Brain microvascular endothelial cell (primary cell): ENCODE data around the gene PLAGL2.
A peak's percentile ranks its signal among the peaks of the same experiment; 100 is the strongest.

Source experiments
- DNase-seq: peaks from one replicate; pipeline ENCODE4 v3.0.0-alpha.2; 2020
- H3K27ac ChIP-seq: fragments of 250-450 bp; sonication (Bioruptor Pico); 2 replicates; pipeline ENCODE4 v1.5.1; 2020; ENCODE audit warnings: mild to moderate bottlenecking, moderate library complexity
- H3K27me3 ChIP-seq: fragments of 250-450 bp; sonication (Bioruptor Pico); replicated peaks from 2 replicates; pipeline ENCODE4 v1.5.1; 2020; ENCODE audit warnings: mild to moderate bottlenecking
- H3K36me3 ChIP-seq: fragments of 250-450 bp; sonication (Bioruptor Pico); replicated peaks from 2 replicates; pipeline ENCODE4 v1.5.1; 2020; ENCODE audit warnings: mild to moderate bottlenecking
- H3K4me3 ChIP-seq: 2 replicates; pipeline ENCODE4 v1.5.1; 2011; ENCODE audit warnings: low read depth, mild to moderate bottlenecking, control low read depth, low read length, moderate library complexity
- in situ Hi-C: cut with HindIII; loops from 2 replicates; pipeline ENCODE4 v1.10.0; 2017; ENCODE audit warnings: low sequenced_read_pairs, low pct_ligation_motif_present
- TF ChIP-seq, protein P1 (sequence below): IDR thresholded peaks from 2 replicates; pipeline ENCODE4 v1.5.1; 2011; ENCODE audit warnings: low read depth, mild to moderate bottlenecking, moderate library complexity, low read length, control low read depth, inconsistent platforms; ENCODE audit errors: missing control alignments

PLAGL2 gene

GRCh38 chr20:32232326-32232886 lies 24.9 kb upstream of the PLAGL2 start:
- H3K36me3 ChIP-seq: peaks cover 53% of the 10 kb centered on the region
- H3K27ac ChIP-seq: no peak overlapping the region

DNA sequence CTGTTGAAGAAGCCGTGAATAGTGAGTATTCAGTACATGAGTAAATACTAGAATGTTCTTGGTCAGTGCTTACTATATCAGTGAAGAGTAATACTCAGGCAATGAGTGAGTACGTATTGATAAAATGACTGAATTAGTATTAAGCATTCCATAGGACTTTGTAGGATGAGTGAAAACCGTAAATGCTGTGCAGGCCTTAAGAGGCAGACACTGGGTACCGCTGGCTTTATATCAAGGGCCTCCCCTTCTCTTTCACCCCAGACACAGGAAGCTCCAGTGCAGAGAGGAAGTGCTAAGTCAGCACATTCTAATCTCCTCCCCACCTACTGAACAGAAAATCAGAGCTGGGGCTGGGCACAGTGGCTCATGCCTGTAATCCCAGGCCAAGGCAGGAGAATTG lies 24.3 kb upstream of the PLAGL2 start:
- TF ChIP-seq, protein P1, sequence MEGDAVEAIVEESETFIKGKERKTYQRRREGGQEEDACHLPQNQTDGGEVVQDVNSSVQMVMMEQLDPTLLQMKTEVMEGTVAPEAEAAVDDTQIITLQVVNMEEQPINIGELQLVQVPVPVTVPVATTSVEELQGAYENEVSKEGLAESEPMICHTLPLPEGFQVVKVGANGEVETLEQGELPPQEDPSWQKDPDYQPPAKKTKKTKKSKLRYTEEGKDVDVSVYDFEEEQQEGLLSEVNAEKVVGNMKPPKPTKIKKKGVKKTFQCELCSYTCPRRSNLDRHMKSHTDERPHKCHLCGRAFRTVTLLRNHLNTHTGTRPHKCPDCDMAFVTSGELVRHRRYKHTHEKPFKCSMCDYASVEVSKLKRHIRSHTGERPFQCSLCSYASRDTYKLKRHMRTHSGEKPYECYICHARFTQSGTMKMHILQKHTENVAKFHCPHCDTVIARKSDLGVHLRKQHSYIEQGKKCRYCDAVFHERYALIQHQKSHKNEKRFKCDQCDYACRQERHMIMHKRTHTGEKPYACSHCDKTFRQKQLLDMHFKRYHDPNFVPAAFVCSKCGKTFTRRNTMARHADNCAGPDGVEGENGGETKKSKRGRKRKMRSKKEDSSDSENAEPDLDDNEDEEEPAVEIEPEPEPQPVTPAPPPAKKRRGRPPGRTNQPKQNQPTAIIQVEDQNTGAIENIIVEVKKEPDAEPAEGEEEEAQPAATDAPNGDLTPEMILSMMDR: no peak
- DNase-seq: peak; percentile 33
- Histone ChIP-seq H3K27me3 (no peaks in the 10 kb centered on the region), H3K4me3 (no peak overlapping the region), H3K27ac (no peak overlapping the region), H3K36me3 (peaks cover 55% of the 10 kb centered on the region)
- in situ Hi-C loops: no loop called here

More at GRCh38 chr20:32232326-32232886, 24.9 kb upstream of the PLAGL2 start:
- Histone ChIP-seq H3K4me3 (no peak overlapping the region), H3K27me3 (no peaks in the 10 kb centered on the region)
- DNase-seq: no peak
- TF ChIP-seq, protein P1: no peak
- in situ Hi-C loops: no loop called here

DNA sequence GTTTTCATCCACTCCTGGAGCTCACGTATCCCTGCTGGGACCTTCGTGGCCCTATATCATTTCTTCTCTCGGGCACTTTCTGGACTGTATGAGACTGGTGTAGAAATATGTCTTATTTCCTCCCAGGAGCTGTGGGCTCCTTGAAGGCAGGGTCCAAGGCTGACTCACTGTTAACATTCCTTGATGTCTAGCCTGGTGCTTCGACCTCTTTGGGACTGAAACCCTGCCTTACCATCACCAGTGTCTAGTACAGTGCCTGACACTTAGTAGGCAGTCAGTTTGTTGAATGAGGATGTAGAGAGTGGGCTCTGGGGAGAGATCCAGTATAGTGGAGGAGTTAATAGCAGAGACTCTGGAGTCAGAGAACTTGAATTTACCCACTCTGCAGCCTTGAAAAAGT lies 23.7 kb upstream of the PLAGL2 start:
- Histone ChIP-seq H3K27ac (no peak overlapping the region), H3K27me3 (no peaks in the 10 kb centered on the region), H3K36me3 (peaks cover 55% of the 10 kb centered on the region), H3K4me3 (no peak overlapping the region)
- in situ Hi-C loops: no loop called here
- peak; percentile 26 for DNase-seq
- TF ChIP-seq, protein P1: no peak

DNA sequence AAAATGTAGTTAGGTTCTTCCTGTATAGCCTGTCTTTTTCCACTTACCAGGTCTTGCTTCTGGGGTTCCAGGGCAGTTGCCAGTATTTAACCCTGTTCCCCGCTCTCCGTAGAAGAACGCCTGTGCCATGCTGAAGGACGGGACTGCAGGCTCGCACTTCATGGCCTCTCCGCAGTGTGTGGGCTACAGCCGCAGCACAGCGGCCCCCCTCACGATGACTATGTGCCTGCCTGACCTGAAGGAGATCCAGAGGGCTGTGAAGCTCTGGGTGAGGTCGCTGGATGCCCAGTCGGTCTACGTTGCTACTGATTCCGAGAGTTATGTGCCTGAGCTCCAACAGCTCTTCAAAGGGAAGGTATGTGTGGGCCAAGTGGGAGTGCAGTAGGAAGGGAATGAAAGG lies 23.2 kb upstream of the PLAGL2 start:
- no peaks in the 10 kb centered on the region for H3K27me3 ChIP-seq
- H3K36me3 ChIP-seq: peaks cover 54% of the 10 kb centered on the region
- no peak overlapping the region for H3K27ac ChIP-seq
- in situ Hi-C loops: no loop called here
- DNase-seq: no peak
- no peak overlapping the region for H3K4me3 ChIP-seq
- TF ChIP-seq, protein P1: no peak

DNA sequence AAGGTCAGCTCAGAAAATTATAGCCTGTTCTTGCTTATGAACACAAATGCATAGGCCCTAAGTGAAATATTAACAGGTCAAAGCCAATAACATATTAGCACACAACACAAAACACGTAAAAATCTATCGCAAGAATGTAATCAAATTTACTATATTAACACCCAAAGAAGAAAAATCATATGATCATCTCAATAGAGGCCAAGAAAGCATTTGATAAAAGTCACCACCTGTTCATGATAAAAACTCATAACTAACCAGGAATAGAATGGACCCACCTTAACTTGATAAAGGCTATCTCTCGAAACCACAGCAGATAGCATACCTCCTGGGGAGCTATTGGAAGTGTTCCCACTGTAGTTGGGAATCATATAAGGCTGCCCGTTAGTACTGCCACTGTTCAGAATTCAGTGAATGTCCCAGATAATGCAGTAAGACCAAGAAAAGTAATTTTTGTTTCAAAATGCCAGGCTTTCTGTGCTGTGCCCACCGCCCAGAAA lies 21.8 kb upstream of the PLAGL2 start:
- no peaks in the 10 kb centered on the region for H3K27me3 ChIP-seq

More for the DNA sequence above, 21.8 kb upstream of the PLAGL2 start:
- H3K36me3 ChIP-seq: peaks cover 43% of the 10 kb centered on the region
- TF ChIP-seq, protein P1: no peak
- in situ Hi-C loops: no loop called here
- H3K27ac ChIP-seq: no peak overlapping the region
- DNase-seq: no peak
- no peak overlapping the region for H3K4me3 ChIP-seq
